GM21723 (cell line): ENCODE data around the gene SLC40A1.

Experiments used
- ATAC-seq: cut with Tn5 transposase; IDR thresholded peaks from one replicate; pipeline ENCODE4 v1.9.1; 2021; ENCODE audit warnings: mild to moderate bottlenecking, moderate library complexity; ENCODE audit not compliant: unreplicated experiment

SLC40A1 gene

DNA sequence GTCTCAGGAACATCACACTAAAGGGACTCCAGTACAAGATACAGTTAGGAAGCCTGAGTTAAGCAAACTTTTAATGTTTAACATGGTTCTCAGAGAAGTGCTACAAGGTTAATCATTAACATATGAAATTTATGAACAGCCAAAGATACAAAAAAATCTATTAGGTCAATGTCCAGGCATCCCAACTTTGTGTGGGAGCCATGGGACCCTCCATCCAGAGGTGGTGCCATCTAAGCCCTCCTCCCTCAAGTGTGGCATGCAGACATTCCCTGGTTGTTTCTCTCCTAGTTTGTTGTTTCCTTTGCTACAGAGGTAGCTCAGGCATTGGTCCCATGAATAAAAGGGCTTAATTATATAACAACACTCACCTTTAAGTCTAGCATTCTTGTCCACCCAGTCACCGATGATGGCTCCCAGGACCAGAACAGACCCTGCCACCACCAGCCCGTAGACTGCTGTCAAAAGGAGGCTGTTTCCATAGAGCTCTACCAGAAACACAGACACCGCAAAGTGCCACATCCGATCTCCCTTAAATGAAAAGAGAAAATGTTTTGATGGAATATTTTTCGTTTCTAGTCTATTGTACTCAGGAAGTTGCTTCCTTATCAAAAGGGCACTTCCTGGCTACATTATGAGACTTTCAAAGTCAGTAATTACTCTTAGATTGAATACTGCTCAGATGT is 5.7 kb downstream of the SLC40A1 start:
- ATAC-seq = no peak

DNA sequence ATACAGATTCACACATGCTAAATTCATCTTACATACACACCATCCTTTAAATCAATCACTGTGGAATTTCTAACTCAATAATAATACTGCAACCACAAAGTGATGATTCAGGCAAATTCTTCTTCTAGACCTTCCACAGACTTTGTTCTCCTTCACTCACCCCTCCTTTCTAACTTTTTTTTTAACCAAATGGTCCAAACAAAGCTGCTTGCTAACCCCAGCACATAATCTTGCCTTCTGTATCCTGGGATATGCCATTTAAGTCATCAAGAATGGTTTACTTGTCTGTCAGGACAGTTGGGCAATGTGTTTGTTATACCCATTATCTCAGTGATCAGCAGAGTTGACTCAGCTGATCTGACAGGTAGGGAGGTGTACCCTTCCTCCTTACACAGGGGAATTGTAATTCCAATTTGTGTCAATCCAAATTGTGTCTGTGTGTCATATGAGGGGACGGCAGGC is 10.0 kb downstream of the SLC40A1 start:
- ATAC-seq = no peak

GRCh38 chr2:189569295-189569910 is 11.2 kb downstream of the SLC40A1 start:
- no peak for ATAC-seq

GRCh38 chr2:189566046-189566445 is 14.5 kb downstream of the SLC40A1 start:
- no peak for ATAC-seq

DNA sequence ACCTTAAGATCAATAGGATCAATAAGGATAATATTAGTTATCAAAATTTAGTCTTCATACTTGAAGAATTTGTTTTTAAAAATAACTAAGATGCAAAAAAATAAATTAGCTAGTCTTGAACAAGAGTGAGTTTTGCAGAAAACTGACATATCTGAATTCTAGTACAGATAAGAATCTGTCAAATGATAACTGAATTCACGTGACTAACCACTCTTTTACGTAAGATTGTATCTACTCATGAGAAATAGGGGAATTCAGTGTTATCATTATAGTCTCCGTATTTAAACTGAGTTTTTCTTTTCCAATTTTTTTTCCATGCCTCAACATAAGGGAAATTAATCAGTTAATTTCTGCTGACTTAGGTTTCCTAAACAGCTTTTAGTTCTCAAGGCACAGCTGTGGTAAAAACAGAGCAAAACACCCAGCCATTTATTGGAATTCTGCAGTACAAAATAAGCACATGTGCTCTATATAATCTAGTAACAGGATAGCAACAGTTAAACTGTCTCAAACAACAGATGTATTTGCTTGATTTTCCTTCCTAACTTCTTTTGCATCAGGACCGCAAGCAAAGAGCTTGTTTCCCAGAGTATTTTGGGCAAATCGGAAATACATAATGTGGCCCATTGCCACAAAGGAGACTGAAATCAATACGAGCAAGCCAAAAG is 19.1 kb downstream of the SLC40A1 start:
- ATAC-seq = no peak

DNA sequence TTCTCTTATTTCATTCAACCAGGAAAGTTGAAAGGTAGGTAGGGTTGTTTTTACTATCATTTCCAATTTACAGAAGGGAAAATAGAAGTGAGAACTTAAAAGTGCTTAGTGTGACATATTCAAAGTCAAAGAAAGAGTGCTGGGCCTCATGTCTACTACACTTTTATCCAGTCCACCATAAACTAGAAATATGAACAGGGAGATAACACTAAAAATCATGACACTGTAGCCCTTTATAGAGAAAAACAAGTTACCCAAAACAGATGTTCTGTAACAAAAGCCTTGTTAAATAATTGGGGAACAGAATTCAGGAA is 20.4 kb downstream of the SLC40A1 start:
- ATAC-seq = no peak

- no peak for ATAC-seq
These were observed 20.9 kb downstream of the SLC40A1 start for GRCh38 chr2:189559579-189560272.

DNA sequence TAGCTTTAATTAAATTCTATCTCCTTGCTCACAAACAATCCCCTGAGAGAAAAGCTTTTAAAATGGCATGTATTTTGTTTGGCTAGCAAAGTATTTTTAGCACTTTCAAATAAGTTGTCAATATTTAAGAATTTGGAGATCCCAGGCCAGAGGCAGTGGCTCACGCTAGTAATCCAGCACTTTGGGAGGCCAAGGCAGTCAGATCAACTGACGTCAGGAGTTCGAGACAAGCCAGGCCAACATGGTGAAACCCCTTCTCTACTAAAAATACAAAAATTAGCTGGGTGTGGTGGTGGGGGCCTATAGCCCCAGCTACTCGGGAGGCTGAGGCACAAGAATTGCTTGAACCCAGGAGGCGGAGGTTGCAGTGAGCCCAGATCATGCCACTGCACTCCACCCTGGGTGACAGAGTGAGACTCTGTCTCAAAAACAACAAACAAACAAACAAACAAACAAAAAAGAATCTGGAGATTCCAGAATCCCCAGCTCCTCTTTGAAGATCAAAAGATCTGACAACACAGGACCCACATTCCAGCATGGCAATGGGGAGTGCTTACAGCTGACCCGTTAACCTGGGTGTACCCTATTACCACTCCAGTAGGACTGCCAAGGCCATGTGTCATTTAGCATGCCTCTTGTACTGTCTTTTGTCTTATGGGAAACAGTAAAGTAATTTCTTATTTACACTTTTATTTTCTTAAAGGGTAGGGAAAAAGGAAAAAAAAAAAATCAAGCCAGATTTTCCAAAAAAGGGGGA is 21.9 kb downstream of the SLC40A1 start:
- no peak for ATAC-seq

- no peak for ATAC-seq
These were observed 23.2 kb downstream of the SLC40A1 start for GRCh38 chr2:189557373-189557772.

DNA sequence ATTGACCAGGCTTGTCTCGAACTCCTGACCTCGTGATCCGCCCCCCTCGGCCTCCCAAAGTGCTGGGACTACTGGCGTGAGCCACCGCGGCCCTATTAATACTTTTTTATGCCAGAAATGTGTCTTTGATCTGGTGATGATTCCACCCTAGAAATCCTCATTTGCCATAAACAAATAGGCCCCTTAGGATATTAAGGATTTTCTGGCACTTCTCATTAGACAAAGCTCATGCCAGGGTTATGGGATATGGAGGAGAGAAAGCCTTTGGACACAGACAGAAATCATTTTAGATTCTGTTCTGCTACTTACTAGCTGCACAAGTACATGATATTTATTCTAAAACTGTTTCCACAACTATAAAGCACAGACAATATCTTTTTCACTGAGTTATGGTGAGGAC is 24.1 kb downstream of the SLC40A1 start:
- ATAC-seq = no peak

DNA sequence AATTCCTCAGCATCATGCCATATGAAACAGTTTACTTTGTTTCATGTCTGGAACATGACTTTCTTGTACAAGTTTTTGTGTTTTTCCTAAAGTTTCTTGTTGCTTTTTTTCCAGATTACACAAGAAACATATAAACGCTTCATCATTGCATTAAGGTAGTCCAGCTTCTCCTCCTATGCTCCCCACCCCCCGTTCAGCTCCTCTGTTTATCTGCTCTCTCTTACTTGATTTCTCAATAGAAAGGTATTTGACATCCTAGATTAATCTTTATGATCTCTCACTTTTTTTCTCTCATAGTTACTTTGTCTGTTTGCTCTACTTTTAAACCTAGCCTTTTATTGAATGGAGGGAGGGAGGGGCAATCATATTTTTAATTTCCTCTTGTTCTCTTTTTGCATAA is 25.4 kb downstream of the SLC40A1 start:
- no peak for ATAC-seq

GRCh38 chr2:189553504-189554088 is 27.0 kb downstream of the SLC40A1 start:
- no peak for ATAC-seq

GRCh38 chr2:189552991-189553404 is 27.6 kb downstream of the SLC40A1 start:
- no peak for ATAC-seq

- ATAC-seq = no peak
These were observed 28.1 kb downstream of the SLC40A1 start for GRCh38 chr2:189552334-189552990.

GRCh38 chr2:189551808-189552207 is 28.8 kb downstream of the SLC40A1 start:
- ATAC-seq = no peak

DNA sequence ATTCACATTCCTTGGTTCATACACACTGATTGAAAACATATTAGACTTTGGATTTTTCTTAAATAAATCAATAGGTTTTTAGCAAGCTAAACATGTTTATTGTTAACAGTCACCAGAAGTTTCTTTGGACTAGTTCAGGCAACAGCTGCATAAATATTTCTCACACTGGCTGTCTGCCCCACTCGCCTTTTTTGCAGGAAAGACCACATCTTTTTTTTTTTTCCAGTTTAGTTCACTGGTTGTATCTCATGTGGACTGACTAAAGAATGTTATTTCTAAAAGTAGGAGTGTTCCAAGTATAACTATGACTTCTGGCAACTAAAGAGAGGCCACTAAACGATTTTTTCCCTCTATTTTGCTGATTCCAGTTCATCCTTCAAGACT is 31.1 kb downstream of the SLC40A1 start:
- ATAC-seq = no peak

GRCh38 chr2:189548666-189549448 is 31.7 kb downstream of the SLC40A1 start:
- ATAC-seq = no peak

DNA sequence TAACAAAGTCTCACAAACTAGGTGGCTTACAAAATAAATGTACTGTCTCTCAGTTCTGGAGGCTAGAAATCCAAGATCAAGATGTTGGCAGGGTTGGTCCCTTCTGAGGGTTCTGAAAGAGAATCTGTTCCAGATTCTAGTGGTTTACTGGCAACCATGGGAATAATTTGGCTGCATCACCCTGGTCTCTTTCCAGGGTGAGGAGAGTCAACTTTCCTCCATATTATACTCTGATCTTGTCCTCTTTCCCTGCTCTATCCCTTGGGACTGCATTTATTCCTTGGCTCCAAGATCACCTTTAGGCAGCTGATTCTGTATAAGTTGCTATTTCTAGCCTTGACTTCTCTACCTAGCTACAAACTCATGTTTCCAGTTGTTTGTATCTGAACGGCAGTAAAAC is 35.2 kb downstream of the SLC40A1 start:
- no peak for ATAC-seq

- ATAC-seq = no peak
These were observed 36.1 kb downstream of the SLC40A1 start for GRCh38 chr2:189544318-189545042.
